GM12865 (cell line): Measurements from ENCODE around the gene MMUT.
"Not testable (repeated sequence)": the region's sequence is repeated elsewhere in the genome, so short reads cannot be mapped to it uniquely, and the experiment has no call there.

Source experiments
- DNase-seq: peaks from one replicate; pipeline ENCODE4 v3.0.0; 2010; ENCODE audit warnings: low read depth
- H3K4me3 ChIP-seq: 2 replicates; pipeline ENCODE4 v1.5.1; 2011; ENCODE audit warnings: mild to moderate bottlenecking, low read depth, low read length, control low read depth
- CTCF ChIP-seq: IDR thresholded peaks from 2 replicates; pipeline ENCODE4 v1.5.1; 2011; ENCODE audit warnings: low read length, control low read depth, low read depth, inconsistent platforms; ENCODE audit not compliant: insufficient read depth; ENCODE audit errors: missing control alignments

Gene MMUT

GRCh38 chr6:49497304-49497703 lies 34.3 kb upstream of the MMUT start:
- H3K4me3 ChIP-seq = no peak overlapping the region
- no peak for TF ChIP-seq CTCF
- no peak for DNase-seq

DNA sequence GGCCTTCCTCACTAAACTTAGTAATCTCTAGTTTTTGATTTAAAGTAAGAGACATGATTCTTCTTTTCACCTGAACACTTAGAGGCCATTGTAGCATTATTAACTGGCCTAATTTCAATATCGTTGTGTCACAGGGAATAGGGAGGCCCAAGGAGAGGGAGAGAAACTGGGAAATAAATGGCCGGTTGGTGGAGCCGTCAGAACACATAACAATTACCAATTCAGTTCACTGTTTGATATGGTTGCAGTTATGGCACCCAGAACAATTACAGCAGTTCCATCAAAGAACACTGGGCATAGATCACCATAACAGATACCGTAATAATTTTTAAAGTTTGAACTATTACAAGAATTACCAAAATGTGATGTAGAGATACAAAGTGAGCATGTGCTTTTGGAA lies 27.6 kb upstream of the MMUT start:
- H3K4me3 ChIP-seq = no peak overlapping the region
- no peak for TF ChIP-seq CTCF
- DNase-seq = no peak

- not testable (repeated sequence) for DNase-seq, H3K4me3 ChIP-seq
Measured at GRCh38 chr6:49483380-49483779, 20.3 kb upstream of the MMUT start.

DNA sequence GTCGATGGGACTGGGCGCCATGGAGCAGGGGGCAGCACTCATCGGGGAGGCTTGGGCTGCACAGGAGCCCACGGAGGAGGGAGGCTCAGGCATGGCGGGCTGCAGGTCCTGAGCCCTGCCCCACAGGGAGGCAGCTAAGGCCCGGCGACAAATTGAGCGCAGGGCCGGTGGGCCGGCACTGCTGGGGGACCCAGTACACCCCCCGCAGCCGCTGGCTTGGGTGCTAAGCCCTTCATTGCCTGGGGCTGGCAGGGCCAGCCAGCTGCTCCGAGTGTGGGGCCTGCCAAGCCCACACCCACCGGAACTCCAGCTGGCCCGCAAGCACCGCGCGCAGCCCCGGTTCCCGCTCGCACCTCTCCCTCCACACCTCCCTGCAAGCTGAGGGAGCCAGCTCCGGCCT lies 18.8 kb upstream of the MMUT start:
- DNase-seq, H3K4me3 ChIP-seq: not testable (repeated sequence)

DNA sequence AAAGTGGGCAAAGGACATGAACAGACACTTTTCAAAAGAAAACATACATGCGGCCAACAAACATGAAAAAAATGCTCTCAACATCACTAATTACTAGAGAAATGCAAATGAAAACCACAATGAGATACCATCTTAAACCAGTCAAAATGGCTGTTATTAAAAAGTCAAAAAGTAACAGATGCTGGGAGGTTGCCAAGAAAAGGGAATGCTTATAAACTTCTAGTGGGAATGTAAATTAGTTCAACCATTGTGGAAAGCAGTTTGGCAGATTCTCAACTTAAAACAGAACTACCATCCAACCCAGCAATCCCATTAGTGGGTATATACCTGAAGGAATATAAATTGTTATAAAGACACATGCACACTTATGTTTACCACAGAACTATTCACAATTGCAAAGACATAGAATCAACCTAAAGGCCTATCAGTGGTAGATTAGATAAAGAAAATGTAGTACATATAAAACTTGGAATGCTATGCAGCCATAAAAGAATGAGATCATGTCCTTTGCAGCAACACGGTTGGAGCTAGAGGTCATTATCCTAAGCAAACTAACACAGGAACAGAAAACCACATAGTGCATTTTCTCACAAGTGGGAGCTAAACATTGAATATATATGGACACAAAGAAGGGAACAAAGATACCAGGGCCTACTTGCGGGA lies 16.4 kb upstream of the MMUT start:
- no peak overlapping the region for H3K4me3 ChIP-seq
- TF ChIP-seq CTCF = no peak
- no peak for DNase-seq

GRCh38 chr6:49476564-49476963 lies 13.5 kb upstream of the MMUT start:
- H3K4me3 ChIP-seq, DNase-seq: not testable (repeated sequence)

DNA sequence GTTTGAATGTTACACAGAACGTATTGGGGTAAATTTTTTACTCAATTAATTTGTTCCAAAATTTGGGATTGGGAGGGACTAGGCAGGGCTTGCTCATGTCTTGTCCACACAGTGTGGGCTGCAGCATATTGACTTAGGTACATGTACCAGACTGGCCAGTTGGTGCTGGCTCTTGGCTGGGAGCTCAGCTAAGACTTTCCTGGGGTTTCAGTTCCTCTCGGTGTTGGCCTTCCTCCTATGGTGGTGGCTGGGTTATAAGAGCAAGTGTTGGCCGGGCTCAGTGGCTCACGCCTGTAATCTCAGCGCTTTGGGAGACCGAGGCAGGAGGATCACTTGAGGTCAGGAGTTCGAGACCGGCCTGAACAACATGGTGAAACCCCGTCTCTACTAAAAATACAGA lies 5.0 kb upstream of the MMUT start:
- H3K4me3 ChIP-seq = no peak overlapping the region
- DNase-seq = no peak
- TF ChIP-seq CTCF = no peak

- H3K4me3 ChIP-seq = peak overlapping the region; percentile 85; the same call in 1 of the 2 replicates
- no peak for TF ChIP-seq CTCF
- no peak for DNase-seq
Measured at GRCh38 chr6:49464691-49465090, 1.6 kb upstream of the MMUT start.

DNA sequence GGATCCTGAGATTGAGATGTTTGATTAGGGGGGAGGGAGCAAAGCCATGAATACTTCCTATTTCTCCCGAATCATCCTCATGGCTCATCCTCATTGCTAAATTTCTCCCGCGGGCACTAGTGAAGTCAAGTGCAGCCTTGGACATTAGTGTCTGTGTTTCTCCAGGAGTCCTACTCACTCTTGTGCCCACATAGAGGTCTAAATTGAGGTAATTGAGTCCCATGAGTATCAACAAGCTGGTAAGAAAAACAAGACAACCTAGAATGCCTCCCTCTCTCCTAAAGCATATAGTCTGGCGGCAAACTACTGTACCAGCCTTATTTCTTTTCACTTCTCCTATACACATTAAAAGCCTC lies 537 bp upstream of the MMUT start:
- no peak for DNase-seq
- no peak for TF ChIP-seq CTCF
- peak overlapping the region; percentile 85 for H3K4me3 ChIP-seq
